COLO668 (cell line): ENCODE data around the gene ZFHX2.

Experiments used
- DNase-seq: peaks from one replicate; lab custom pipeline; 2025; ENCODE audit not compliant: unreplicated experiment; lab: John Stamatoyannopoulos, UW

ZFHX2 gene

DNA sequence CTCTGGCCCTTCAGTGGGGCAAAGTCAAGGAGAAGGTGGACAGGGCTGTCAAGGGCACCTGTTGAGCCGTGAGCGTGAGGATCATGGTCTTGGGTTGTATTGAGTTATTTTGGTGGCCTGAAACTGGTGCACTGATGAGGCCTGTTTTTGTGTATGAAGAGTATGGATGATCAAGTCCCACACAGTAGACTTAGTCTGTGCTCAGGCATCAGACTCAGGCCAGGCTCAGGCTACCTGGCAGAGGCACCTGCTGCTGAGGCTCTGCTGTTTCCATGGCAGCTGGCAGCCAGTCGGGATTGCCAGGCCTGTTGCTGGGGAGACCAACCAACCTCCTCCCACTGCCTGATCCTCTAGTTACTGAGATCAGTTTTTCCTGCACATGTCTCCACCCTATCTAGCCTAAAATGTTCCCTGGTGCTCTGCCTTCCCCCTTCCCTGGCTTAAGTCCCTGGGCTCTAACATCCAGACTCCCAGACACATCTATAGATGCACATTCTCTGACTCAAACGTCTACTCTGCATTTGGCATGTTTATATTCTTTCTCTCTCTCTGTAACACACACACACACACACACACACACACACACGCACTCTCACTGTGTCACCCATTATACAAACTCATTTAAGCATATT lies 21.9 kb upstream of the ZFHX2 start:
- peak; percentile 77 for DNase-seq

- no peak for DNase-seq
Measured at GRCh38 chr14:23572836-23573235, 21.3 kb upstream of the ZFHX2 start.

GRCh38 chr14:23572524-23572828 lies 20.9 kb upstream of the ZFHX2 start:
- DNase-seq = no peak

DNA sequence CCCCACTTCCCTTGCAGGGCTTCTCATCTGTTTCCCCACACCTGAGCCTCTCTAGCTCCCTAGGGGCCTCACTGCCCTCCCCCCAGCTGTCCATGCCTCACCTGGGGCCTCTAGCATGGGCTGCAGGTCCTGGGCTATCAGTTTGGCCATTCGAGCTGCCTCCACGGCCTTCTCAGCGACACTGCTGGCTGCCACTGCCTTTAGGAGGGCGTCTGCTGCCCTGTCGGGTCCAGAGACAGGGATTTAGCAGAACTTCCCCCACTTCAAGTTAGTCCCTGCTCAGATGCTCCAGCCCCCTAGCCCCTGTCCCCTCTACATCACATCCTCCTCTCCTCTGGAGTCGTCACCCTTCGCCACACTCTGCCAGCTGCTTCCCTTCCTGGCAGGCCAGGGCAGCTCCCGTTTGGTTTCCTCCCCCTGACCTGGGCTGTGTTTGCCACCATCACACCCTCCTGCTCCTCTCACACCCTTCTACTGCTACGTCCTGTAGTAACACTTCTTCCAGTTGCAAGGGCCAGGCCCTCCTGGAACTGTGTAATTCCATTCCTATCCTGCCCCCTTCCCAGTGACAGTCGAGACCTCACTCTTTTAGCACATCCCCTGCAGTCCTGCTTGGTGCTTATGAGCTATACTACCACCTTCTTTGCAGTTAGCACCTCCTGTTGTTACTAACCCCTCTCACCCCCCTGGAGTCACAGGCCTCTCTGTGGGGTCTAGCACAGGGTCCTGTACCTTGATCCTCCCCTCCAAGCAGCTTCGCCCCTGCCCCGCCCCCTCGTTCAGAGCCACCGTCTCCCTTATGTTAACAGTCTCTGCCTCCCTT lies 20.3 kb upstream of the ZFHX2 start:
- DNase-seq = no peak

DNA sequence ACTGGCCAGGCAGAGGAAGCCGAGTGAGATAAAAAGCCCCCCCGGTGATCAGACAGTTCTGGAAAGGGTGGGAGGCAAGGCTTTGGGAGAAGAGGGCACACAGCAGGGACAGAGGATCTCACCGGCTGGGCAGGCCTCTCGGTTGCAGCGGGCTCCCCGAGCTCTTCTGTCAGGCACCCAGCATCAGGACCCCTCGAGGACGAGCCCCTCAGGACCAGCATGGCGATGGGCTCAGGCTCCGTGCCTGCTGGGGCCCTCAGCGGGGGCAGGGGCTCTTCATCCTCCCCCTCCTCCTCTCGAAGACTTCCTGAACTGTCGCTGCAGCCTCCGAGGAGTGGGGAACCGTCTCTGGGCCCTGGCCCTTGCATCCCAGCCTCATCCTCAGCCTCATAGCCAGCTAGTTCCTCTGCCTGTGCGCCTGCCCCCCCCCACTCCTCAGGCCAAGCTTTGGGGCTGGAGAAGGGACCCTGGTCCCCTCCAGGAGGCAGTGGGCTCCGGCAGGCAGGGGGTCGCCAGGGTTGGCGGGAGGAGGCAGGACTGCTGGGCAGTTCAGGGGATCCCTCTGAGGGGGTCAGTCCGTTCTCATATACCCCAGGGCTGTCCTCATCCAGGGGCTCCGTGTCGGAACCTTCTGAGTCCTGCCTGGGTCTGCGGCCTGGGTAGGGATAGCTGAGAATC lies 19.4 kb upstream of the ZFHX2 start:
- DNase-seq = no peak

DNA sequence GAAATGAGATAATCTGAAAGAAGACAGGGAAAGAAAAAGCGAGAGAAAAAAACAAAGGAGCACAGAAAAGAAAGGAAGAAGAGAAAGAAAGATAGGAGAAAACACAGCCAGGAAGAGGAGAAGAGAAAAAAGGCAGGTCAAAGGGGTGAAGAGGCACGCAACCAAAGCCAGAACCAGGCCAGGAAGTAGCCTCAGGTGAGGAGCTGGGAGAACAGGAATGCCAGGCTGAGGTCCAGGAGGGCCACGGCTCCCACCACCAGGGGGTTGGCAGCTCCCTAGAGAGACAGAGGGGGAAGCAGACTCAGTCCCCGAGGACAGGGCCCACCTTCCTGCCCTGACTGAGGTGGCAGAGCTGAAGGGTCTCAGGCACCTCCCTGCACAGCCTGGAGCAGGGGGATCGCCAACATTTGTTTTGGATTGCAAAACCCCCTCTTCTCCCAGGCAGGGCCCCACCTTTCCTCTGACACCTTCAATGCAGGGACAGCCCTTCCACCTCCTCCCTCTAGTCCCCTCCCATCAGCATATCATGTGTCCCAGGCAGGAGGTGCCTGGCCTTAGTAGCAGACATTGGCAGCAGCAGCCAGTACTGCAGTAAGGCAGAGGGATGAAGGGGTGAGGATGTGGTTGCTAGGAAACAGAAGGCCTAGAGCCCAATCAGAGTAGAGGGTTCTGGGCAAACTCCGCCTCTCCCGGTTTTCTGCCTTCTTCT lies 18.0 kb upstream of the ZFHX2 start:
- peak; percentile 35 for DNase-seq

- DNase-seq = peak; percentile 32
Measured at GRCh38 chr14:23568600-23569331, 17.2 kb upstream of the ZFHX2 start.

DNA sequence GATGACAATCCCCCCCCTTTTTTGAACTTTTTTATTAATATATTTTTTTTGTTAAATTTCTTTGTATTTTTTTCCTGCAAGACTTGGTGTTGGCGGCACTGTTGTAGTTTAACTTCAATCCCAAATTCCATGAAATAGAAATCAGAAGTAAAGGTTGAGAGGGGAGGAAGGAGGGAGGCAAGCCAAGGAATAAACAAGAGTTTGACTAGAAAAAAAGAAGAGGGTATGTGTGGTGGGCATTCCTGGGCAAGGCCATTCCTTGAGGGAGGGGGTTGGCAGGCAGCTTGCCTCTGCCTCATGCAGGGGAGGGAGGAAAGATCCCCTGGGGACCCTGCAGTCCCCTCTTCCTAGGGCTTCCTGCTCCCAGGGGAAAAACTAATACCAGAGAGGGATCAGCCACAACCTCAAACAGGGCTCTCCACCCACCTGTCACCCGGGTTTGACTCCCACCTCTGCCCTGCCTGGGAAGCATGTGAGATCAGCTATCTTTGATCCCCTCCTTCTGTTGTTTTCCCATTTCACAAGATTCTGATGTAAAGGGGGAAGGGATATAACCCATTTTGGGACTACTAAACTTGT lies 16.5 kb upstream of the ZFHX2 start:
- no peak for DNase-seq

DNA sequence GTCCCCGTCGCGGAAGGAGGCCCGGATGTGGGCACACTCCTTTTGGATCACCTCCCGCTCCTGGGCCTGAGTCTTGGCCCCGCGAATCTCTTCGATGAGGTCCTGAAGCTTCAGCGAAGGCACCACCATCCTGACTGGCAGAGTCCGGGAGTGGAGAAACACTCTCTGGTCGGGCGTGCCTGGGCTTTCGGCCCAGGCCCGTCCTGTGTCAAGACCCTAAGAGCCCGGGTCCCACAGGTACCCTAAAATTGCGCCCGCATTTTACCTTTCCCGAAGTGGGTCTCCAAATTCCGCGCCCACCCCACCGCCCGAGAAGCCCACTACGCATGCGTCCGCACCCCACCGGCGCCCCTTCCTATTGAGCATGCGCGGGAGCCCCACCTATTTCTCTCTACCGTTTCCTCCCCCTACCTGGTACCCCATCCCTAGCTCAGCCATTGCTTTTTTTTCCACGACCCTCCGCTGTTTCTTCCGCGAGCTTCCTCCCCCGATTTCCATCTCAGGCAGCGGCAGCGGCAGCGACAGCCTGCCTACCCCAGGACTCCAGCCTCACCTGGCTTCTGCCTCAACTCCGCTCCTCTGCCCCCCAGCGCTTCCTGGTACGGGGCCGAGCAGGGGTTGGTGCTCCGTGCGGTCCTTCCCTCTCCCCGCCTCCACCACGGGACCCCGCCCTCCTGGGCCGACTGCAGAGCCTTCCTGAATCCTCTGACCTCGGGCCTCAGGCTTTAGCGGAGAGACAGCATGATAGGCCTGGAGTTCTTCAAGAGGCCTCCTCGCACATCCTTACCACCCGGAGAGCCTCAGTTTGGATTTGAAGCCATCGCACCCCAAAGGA lies 15.8 kb upstream of the ZFHX2 start, which contains the start of gene AP1G2:
Gene AP1G2 (minus strand): TSS at position 606 of the 835 bp plus-strand sequence. CDS start 477 bp downstream, at position 129.
- DNase-seq = peak; percentile 94

DNA sequence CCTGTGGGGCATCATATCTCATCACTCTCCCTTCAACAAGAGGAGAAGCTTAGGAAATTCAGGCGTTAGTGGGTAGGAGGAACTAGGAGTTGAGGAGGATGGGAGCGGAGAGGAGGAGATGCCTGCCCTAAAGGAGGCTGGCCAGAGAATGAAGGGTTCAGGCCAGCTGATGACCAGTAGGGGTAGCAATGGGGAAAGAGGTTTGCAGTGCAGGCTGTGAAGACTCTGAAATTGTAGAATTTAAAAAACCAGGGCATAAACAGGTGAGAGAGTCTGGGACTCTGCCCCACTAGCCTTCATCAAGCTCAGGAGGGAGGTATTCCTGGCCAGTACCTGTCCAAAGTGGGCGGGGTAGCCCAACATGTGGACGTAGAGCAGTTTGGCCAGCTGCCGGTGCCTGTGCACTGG lies 15.2 kb upstream of the ZFHX2 start:
- peak; percentile 58 for DNase-seq

- DNase-seq = no peak
Measured at GRCh38 chr14:23566112-23566777, 14.7 kb upstream of the ZFHX2 start.

GRCh38 chr14:23565626-23566025 lies 14.1 kb upstream of the ZFHX2 start:
- no peak for DNase-seq

- DNase-seq = no peak
Measured at GRCh38 chr14:23564876-23565275, 13.3 kb upstream of the ZFHX2 start.

DNA sequence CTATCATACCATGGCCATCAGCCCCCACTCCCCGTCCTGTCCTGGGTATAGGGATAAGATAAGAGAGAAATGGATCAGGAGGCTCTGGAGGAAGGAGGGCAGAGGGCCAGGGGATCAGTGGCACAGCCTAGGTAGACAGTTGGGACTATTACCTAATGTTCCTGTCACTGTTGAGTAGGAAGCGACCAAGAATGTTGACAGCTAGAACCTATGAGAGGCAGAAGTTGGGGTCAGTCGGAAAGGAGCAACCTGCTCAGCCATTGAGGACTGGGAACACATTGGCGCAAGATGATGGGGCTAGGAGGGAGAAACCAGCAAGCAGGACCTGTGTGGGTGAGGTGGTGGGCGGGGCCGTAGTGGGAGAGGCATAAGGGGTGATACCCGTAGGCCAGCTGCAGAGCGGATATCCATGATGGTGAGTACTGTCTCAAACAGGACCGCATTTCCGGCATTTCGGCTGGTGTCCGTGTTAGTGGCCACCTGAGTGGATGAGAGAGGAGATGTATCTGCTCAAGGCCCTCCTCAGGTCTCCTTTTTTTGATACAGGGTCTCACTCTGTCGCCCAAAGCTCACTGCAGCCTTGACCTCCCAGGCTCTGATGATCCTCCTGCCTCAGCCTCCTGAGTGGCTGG lies 12.7 kb upstream of the ZFHX2 start:
- DNase-seq = no peak

DNA sequence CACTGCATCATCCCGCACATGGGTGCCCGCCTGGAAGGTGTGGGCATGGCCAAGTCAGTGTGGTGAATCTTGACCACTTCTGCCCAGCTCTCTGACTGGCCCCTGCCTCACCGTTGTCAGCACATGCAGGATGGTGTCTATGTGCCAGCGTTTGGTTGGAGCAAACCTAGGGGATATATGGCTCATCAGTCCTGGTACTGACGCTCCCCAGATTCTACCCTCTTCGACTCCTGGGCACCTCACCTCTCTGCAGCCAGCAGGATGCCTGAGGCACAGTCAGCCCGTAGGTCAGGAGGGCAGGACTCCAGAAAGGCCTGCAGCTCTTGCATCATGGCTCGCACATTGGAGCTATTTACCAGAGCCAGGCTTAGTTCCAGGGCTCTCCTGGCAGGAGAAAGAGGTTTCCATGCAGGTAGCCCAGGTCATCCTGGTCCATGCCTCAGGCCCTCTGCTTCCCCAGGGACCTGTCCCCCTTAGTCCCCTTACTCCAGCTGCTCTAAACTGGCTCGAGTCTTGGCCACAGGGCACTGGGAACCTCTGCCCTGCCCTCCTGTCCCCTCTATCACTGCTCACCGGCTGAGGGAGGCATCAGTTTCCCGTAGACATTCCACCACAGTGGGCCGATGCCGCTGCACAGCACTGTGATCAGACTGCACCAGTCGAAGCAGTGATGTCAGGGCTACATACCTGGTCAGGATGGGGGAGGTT lies 12.1 kb upstream of the ZFHX2 start:
- no peak for DNase-seq

DNA sequence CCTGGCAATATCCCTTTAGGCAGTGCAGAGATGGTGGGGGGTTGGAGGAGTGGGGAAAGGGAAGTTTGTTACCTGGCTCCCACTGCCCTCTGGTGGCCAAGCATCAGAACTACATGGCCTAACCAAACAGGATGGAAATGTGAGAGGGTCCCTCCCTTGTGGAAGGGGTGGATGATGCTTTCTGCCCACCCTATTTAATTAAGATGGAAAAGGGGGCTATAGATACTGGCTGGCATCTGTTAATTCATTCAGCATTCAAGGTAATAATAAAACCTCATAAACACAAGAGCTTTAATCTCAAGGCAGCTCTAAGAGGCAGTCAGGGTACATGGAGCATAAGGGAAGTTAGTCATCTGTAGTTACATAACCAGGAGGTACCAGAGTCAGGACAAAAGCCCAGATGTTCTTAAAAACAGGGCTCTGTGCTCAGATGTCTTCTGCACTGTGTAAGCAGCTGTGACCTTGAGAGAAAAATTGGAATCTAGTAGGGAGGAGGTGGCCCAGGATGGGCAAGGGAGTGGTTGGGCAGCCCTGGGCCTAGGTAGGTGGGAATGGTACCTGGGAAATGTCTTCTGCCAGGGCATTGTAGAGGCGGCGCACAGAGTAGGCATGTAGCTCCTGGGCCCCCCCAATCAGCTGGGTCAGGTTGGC lies 11.4 kb upstream of the ZFHX2 start:
- peak; percentile 61 for DNase-seq
